GM12874 (cell line): ENCODE data around the gene MCTP2.

Experiments used
- TF ChIP-seq, protein P1 (sequence below): IDR thresholded peaks from 2 replicates; pipeline ENCODE4 v1.5.1; 2011; ENCODE audit warnings: low read depth, mild to moderate bottlenecking, control low read depth, low read length, moderate library complexity; ENCODE audit not compliant: insufficient read depth

Gene MCTP2

GRCh38 chr15:94360251-94360685 lies 128.9 kb downstream of the MCTP2 start:
- TF ChIP-seq, protein P1, sequence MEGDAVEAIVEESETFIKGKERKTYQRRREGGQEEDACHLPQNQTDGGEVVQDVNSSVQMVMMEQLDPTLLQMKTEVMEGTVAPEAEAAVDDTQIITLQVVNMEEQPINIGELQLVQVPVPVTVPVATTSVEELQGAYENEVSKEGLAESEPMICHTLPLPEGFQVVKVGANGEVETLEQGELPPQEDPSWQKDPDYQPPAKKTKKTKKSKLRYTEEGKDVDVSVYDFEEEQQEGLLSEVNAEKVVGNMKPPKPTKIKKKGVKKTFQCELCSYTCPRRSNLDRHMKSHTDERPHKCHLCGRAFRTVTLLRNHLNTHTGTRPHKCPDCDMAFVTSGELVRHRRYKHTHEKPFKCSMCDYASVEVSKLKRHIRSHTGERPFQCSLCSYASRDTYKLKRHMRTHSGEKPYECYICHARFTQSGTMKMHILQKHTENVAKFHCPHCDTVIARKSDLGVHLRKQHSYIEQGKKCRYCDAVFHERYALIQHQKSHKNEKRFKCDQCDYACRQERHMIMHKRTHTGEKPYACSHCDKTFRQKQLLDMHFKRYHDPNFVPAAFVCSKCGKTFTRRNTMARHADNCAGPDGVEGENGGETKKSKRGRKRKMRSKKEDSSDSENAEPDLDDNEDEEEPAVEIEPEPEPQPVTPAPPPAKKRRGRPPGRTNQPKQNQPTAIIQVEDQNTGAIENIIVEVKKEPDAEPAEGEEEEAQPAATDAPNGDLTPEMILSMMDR, result no peak

GRCh38 chr15:94362385-94363092 lies 131.2 kb downstream of the MCTP2 start:
- TF ChIP-seq, protein P1, result no peak

GRCh38 chr15:94363382-94363781 lies 132.0 kb downstream of the MCTP2 start:
- TF ChIP-seq, protein P1, result no peak

DNA sequence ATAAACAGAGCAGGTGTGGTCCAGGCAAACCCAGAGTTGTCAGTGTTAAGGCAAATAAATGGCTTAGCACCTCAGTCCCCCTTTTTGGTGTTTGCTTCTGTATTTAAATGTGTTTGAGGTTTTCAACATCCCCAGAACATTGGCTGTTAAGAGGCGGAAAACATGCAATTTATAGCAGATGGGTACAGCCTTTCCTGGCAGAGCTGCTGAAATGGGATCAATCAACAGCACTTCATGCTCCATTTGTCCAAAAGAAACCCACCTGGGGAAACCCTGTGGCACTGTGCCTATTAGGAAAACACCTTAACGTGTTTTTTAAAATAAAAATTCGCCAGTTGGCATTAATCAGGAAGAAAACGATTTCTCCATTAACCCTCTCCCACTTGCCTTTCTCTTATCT lies 135.4 kb downstream of the MCTP2 start:
- TF ChIP-seq, protein P1, result no peak

DNA sequence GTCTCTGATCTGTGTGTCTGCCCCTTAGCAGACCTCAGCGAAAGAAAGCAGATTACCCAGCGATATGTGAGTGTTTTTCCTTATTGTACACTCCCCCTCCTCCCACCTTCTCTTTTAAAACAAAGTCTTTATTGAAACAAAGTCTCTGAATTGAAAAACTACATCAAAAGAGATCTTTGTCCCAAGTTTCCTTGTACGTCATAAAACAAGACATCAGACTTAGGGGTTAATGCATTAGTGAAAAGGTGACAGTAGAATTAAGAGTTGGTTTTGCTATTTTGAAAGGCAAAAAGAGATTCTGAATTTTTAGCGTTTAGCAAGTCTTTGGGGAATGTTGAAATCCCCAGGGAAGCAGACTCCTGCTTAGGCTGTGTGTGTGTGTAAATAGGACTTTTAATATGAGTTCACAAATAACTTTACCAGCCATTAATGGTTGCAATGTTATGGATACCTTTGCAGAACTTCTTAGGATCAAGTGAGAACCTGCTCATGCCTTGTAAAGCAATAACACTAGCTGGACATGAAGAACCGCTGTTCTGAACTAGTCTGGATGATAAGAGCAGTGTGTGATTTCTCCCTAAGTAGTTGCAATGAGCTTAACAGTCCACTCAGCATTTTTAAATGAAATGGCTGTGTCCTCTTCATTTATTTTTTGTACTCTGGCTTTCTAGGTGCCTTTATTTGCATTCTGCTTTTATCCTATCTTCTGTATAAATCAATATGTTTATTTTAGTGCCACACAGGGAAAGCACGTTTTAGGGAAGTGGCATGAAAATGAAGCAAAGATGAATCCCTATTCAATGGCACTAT lies 136.6 kb downstream of the MCTP2 start:
- TF ChIP-seq, protein P1, result no peak

GRCh38 chr15:94370206-94370935 lies 139.0 kb downstream of the MCTP2 start:
- TF ChIP-seq, protein P1, result no peak

- TF ChIP-seq, protein P1, result no peak
These were observed 139.6 kb downstream of the MCTP2 start for GRCh38 chr15:94370936-94371285.
